Stimulated activated naive CD8-positive, alpha-beta T cell treated with anti-CD3 and anti-CD28 coated beads, Interleukin-15, Interleukin-2, amounts not matched to agents 100 U/mL and 50 U/mL, for 24 hours (primary cell): ENCODE measurements around the gene CHADL.
"Not testable (repeated sequence)": the region's sequence is repeated elsewhere in the genome, so short reads cannot be mapped to it uniquely, and the experiment has no call there.

Experiments used
- ATAC-seq: fragments of 150-1000 bp; cut with Tn5 transposase; one replicate; pipeline ENCODE4 v1.10.0; 2021
- DNase-seq: peaks from one replicate; pipeline ENCODE4 v3.0.0; 2021

The CHADL gene

GRCh38 chr22:41181349-41182241 lies 59.1 kb downstream of the CHADL start:
- DNase-seq (no peak), ATAC-seq (no peak)

GRCh38 chr22:41180926-41181325 lies 59.8 kb downstream of the CHADL start:
- DNase-seq (no peak), ATAC-seq (no peak)

GRCh38 chr22:41180362-41180761 lies 60.4 kb downstream of the CHADL start:
- not testable (repeated sequence) for ATAC-seq, DNase-seq
